GM18502 (cell line): ENCODE data around the gene PTPRM.

Source experiments
- ATAC-seq: cut with Tn5 transposase; IDR thresholded peaks from one replicate; pipeline ENCODE4 v1.9.1; 2021; ENCODE audit warnings: mild to moderate bottlenecking; ENCODE audit not compliant: unreplicated experiment, poor library complexity

PTPRM gene

DNA sequence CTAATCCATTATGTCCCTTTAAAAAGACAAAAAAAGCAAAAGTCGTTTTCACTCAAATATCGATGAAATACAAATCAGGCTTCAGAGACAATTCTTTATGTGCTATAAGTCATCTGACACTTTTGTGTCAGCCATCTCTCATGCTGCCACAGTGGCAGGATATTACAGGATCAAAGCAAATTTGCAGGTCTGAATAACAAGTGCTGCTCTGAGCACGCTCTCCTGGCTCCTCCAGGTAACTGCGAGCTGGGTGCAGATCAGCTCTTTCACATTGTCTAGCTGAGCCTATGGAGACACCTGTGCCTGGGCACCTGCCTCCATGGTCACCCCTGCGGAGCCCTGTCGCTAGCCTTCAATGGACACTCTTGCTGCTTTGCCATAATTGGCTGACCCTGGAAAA lies 792.0 kb downstream of the PTPRM start:
- ATAC-seq = no peak

DNA sequence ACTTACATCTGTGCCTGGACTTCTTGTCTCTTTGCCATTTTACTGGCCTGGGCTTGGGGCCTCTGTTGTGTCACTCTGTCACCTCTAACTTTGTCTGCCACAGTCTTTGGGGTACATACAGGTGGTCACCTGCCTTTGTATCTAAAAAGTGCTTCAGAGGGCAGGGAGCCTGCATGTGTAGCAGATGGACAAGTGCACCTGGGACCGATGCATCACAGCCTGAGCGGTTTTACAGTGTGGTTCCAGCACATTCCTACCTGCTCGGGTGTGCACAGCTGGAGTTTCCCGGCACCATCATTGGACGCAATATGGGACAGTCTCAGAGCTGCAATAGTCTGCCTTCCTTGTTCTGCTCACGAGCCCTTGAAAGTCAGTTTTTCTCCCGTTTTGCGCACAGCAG lies 792.4 kb downstream of the PTPRM start:
- ATAC-seq = no peak

DNA sequence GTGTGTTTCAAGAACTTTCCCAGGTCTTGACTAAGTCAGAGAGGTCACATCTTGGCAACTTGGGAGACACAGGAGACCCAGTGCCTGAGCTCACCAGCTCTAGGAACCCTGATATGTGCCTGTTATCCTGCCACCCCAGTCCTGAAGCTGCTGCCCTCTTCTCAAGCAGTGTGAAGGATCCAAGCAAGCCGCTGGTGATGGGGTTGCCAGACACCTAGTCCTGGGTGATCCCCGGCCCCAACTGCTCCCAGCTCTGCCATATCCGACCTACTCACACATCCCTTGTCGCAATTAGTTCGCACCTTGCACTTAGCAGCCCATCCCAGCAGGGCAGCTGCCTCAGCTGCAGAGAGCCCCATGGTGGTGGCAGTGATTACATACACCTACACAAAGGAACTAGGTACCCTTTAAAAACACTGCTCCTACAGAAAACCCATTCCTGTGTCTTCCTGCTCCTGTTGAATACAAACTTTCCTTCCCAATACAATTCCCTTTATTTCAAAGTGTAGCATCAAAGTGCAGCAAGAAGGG lies 794.9 kb downstream of the PTPRM start:
- no peak for ATAC-seq

DNA sequence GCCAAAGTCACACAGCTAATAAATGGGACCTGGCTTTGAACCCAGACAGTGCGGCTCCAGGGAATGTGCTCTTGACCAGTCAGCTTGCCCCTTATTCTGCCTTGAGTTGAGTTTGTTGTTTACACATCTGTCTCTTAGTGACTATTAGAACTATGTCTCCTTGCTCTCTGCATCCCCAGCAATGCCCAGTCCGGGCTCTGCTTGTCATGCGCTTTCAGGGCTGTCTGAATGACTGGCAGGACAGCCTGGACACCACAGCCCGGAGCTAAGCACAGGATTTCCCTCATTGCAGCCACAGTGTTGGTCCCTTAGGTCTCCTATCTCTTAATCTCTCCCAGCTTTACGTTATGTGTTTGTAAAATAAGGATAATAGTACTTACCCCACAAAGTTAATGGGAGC lies 795.7 kb downstream of the PTPRM start:
- no peak for ATAC-seq

DNA sequence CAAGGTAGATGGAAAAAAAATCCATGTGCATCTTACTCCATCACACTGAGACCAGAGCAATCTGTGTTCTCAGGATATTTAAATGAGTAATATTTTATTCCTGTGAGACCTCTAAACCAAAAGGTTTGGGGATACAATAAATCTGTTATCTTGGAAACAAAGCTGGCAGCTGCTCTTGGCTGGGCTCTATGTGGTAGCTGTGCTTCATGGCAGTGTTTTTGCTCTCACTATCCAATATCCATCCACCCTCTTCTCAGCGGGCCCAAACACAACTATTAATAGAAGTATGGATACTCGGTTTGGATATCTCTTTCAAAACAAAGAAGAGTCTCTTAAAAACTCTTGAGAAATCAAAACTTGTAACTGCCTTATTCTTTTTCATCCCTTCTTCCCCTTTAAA lies 797.3 kb downstream of the PTPRM start:
- ATAC-seq = no peak

DNA sequence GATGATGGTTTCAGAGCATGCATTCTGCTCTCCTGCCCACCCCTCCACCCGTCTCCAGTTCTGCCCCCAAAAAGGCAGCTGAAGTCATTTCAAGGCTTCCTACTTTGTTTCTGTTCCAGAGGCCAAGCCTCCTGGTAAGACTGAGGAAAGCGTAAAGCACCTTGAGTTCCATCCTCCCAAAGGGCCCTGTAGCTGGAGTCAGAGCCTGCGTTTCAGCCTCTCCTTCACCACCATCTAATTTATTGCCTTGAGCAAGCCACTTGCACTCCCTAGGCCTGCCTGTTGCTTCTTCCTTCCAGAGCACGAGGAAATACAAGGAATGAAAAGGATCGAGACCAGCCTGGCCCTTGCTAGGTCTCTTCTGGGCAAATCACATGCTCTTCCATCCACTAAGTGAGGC lies 797.9 kb downstream of the PTPRM start:
- ATAC-seq = no peak

DNA sequence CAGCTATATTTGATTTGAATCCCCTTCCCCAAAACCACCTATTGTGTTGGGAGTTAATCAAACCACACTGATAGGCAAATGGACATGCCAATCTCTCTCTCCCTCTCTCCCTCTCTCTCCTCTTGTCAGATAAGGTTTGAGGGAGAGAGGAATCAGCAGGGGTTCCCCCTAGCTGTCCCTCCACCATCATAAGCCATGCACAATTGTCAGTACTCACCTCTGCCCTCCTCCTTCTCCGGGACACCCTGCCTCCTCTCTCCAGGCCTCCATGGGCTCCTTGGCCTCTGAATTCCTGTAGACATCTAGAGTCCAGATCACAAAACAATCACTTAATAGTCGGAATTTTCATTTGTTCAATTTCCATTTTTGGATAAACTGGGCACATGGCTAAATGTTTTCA lies 798.4 kb downstream of the PTPRM start:
- ATAC-seq = no peak

DNA sequence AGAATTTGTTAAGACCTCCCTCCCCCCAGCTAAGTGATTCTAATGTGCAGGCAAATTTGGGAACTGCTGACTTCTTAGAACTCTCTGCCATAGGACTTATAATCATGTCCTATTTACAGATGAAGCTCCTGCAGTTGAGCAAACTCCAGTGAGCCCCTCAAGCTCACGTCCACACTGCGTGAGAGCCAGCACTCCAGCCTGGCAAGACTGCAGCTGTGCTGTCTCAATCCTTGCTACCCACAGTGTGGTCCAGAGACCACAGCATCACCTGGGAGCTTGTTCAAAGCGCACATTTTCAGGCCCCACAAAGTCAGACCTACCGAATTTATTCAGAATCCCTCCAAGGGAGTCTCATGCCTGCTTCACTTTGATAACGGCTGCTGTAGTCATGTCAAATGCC lies 799.0 kb downstream of the PTPRM start:
- no peak for ATAC-seq

DNA sequence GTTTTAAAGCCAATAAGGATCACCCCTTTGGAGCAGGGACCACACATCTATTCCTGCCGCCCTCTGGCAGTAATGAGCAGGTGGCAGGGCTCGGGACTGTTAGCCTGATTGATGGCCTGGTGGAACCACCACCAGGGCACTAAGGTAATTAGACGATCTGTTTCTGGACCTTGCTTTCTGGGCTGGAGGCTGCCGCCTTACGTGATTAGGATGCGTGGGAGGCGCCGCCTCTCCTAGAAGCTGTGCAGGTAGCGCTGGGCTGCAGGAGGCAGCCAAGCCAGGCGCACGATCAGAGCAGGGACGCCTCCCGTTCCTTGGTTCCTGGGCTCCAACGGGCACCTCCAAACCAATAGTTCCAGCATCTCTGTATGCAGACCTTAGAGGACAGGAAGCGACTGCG lies 799.5 kb downstream of the PTPRM start:
- ATAC-seq = no peak

DNA sequence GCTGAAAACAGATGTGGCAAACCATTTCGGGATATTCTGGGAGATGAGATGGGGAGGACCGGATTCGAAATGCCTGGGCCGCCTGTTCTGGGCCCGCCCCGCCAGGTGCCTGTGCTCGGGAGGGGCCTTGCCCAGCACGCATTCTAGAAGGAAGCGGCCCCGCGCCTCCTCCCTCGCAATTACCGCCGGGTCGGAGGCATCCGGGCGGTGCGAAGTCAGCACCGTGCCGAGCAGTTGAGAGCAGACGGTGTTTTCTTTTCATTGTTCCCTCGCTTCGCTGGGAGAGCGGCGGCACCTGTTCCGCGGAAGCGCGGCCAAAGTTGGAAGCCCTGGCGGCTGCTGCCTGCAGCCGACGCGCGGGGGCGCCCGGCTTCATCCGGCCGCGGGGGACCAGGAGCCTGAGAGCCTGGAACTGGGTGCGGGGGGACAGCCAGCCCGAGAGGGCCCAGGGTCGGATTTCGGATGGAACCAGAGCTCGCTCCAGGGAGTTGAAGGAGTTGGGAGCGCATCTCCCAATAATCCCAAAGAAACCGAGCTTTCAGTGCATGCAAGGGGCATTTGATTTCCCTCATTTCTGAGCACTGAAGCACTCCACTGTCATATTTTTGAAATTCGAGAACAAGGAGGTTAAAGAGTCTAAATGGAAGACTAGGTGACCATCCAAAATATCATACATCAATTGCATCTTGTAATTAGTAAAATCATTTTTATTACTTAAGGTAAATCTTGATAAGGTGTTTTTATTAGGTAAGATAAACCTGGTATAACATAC lies 800.3 kb downstream of the PTPRM start:
- no peak for ATAC-seq

DNA sequence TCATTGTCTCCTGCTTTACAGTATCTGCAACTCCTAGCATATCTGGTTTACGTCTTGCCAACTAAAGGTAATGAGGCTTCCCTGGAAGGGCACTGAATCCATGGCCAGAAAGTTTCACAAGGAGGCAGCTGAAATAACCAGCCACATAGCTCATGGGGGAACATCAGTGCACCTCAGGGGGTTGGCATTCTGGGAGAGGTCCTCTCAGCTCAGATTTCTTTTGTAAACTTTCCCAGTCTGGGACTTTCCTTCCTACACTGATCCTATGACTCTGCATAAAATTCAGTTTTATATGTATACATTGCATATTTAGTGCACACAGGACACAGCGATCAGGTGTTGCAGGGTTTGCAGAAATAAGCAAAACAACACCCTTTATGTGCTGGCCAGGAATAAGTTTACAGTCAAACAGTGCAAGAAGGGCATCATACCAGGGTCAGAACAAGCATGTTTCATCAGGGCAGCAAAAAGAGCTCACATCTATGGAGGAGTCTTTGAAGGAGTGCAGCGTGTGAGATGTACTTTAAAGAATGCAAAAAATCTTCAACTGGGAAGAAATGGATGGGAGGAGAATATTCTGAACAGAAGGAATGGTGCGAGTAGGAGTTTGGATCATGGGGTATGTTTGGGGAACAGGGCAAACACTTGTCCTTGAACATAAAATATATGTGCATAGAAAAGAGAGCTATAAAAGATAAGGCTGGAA lies 801.5 kb downstream of the PTPRM start:
- no peak for ATAC-seq

DNA sequence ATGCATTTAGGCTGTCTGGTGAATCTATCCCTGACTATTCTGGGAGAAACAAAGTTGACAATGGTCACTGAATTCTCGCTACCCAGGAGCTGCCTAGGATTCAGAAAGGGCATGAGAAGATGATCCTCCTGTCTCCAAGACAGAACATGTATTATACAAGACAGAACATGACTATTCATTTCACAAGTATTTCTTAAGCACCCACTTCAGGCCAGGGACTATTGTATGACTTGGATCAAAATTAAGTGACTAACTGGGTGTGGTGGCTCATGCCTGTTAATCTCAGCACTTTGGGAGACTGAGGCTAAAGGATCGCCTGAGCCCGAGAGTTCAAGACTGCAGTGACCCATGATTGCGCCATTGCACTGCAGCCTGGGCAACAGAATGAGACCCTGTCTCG lies 806.4 kb downstream of the PTPRM start:
- ATAC-seq = no peak

DNA sequence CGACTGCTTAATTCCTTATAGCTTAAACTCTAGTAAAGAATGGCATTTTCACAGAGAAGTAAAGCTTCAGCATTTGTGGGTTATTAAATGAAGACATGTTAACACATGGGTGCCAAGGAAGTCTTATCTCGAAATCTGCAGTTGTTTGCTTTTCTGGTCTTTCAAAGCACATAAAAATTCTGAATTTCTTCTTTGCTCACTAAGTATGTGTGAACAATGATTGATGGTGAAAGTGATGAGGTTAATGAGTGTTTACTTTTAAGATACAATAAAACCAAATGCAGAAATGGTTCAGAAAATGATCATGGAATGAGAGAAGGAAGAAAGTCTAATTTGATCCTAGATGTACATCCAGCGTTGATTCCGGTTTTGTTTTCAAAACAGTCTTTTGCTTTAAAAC lies 807.6 kb downstream of the PTPRM start:
- ATAC-seq = no peak

DNA sequence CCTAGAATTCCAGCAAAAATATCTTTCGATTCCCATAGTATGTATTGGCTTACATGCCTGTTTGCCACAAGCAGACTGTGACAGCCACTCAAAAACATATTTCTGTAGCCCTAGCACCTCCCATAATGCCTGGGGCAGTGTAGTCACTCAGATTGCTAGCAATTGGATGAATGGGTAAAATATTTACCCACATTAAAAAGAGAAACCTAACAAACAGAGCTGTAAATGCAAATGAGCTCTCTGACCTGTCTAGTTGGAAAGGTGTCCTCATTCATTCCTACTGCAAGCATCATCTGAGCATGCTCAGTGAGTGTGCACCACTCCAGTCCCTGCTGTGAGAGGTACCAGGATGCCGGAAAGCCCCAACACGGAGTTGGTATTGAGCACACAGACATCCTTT lies 808.1 kb downstream of the PTPRM start:
- no peak for ATAC-seq

DNA sequence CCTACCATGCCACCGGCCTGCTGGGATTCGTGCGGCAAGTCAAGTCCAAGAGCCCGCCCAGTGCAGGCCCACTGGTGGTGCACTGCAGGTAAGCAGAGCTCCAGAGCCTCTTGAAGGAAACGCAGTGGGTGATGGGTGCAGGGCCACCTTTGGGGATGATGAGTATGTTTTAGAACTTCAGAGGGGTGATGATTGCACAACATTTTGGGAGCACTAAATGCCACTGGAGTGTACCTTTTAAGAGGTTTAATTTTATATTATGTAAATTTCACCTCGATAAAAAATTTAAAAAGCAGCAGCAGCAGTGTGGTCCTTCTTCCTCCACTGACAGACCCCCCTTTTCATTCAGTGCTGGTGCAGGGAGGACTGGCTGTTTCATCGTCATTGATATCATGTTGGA lies 809.0 kb downstream of the PTPRM start:
- no peak for ATAC-seq

DNA sequence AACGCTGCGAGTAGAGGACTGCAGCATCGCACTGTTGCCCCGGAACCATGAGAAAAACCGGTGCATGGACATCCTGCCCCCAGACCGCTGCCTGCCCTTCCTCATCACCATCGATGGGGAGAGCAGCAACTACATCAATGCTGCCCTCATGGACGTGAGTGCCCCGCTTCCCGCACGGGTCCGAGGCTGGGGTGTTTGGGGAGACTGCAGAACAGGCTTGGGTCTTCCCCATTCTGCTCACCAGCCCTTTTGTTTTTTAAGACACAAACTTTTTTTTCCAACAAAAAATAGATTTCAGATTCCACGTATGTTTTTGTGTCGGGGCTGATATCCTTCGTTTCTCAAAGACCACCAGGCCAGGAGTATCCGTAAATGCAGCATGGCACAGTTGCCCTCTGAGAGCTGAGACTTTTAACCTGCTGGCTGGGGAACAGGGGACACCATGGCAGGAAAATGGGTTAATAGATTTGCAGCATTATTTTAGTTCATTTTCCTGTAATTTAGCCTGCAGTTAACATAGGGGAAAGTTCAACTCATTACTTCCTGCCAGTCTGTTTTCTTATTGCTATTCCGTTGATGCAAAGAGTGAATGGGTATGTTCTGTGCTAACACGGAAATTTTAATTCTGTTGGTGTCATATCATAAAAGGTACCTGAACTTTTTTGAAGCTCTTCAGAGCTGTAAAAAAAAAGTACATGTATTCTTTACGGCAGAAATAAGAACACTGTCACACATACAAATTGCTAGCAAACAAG lies 812.2 kb downstream of the PTPRM start:
- ATAC-seq = no peak

DNA sequence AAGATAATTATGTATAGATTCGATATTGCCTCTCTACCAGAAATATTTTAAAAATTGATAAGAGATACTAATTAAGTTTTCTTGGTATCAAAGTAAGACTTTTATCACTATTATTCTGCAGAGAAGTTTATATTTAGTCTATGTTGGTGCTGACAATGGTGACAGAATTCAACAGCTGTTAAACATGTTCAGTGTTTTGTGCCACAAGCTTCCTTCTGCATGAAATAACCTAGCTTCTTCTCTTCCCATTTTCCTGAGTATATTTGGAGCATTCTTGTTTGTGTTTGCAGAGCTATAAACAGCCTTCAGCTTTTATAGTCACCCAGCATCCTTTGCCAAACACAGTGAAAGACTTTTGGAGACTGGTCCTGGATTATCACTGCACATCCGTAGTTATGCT lies 812.9 kb downstream of the PTPRM start:
- ATAC-seq = no peak

DNA sequence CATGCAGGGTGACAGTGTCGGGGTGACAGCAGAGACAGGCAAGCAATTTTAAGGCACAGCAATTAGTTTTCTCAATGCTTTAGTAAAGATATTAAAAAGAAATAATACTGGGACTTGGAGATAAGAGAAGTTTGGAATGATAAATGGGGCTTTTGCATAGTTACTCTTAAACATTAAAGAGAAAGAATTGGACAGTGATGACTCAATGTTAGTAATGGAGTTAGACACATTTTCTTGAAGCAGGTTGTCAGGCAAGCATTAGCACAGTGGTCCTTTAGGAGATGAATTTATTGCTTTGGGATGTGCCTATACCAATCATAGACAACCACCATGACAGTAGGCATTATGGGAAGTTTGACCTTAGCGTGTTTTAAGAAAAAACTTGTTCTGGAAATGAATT lies 813.8 kb downstream of the PTPRM start:
- ATAC-seq = no peak

DNA sequence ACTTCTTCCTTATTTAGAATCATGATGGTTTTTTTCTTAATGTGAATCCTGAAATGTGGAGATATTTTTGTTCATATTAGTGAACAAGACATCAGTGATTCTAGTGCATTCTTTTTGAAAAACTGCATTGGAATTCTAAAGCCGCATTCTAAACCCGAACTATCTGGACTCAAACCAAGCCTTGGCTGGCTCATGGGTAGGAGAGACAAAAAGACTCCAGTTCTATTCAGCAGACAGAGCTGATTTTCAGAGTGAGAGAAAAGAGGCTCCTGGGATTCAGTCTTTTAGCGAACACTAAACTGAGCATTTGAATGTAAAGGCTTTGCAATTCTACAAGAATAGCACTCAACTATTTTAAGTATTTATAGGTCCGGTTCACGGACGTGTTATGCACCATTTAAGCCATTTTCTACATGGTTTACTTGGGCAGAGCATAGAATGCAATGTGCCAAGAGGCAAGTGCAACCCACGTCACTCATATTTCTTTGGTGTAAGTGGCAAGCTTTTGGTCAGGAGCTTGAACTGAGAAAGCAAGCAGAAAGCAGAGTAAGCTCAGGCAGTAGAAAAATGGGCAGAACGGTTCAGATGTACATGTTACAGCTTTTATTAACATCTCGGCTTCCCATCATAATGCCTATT lies 814.8 kb downstream of the PTPRM start:
- no peak for ATAC-seq

DNA sequence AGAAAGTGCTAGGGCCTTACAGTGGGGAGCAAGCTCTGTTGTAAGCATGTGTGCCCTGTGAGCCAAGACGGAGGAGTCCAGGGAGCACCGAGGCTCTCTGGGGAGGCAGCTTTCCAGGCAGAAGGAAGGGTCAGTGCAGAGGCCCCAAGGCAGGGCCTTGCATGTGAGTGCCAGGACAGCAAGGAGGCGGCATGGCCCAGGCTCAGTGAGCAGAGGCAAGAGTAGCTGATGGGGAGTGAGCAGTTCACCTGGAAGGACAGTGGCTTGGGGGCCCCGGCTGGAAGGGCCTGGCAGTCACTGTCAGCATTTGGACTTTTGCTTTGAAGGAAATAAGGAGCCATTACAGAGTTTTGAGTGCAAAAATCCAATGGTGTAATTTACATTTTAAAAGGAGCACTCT lies 818.3 kb downstream of the PTPRM start:
- ATAC-seq = no peak
